A549 (cell line): ENCODE data around the gene COL24A1.

Source experiments
- GATA3 ChIP-seq: IDR thresholded peaks from 2 replicates; pipeline ENCODE4 v1.6.1; 2012; ENCODE audit warnings: borderline replicate concordance
- HEYL ChIP-seq: fragments of 250-450 bp; sonication (Bioruptor Pico); IDR thresholded peaks from 2 replicates; pipeline ENCODE4 v1.8.0; 2021; ENCODE audit warnings: mild to moderate bottlenecking, moderate library complexity
- KDM1A ChIP-seq: fragments of 200-600 bp; sonication (generic); IDR thresholded peaks from 2 replicates; pipeline ENCODE4 v1.6.1; 2016; ENCODE audit warnings: low read depth, mild to moderate bottlenecking
- MAX ChIP-seq: IDR thresholded peaks from 2 replicates; pipeline ENCODE4 v1.6.1; 2012
- MAZ ChIP-seq: fragments of 150-350 bp; IDR thresholded peaks from 2 replicates; pipeline ENCODE4 v1.6.1; 2014; ENCODE audit warnings: antibody characterized with exemption, low read depth, low read length, borderline replicate concordance
- POLR2A ChIP-seq: IDR thresholded peaks from 2 replicates; pipeline ENCODE4 v1.6.1; 2012; ENCODE audit warnings: mild to moderate bottlenecking, low read length
- POLR2AphosphoS2 ChIP-seq: conservative IDR thresholded peaks from 2 replicates; pipeline ENCODE4 v1.6.1; 2012; ENCODE audit warnings: low read length, improper control_type of control experiment, inconsistent platforms
- TF ChIP-seq, protein P1 (sequence below): fragments of >200 bp; sonication (Bioruptor Twin); formaldehyde crosslinking; IDR thresholded peaks from 3 replicates; pipeline ENCODE4 v1.5.1; 2016

GRCh38 chr1:85938829-85939228, 217.7 kb downstream of the COL24A1 start:
- TF ChIP-seq KDM1A (no peak), POLR2AphosphoS2 (no peak), MAZ (no peak), MAX (no peak), POLR2A (no peak), GATA3 (no peak), HEYL (no peak)
- TF ChIP-seq, protein P1, sequence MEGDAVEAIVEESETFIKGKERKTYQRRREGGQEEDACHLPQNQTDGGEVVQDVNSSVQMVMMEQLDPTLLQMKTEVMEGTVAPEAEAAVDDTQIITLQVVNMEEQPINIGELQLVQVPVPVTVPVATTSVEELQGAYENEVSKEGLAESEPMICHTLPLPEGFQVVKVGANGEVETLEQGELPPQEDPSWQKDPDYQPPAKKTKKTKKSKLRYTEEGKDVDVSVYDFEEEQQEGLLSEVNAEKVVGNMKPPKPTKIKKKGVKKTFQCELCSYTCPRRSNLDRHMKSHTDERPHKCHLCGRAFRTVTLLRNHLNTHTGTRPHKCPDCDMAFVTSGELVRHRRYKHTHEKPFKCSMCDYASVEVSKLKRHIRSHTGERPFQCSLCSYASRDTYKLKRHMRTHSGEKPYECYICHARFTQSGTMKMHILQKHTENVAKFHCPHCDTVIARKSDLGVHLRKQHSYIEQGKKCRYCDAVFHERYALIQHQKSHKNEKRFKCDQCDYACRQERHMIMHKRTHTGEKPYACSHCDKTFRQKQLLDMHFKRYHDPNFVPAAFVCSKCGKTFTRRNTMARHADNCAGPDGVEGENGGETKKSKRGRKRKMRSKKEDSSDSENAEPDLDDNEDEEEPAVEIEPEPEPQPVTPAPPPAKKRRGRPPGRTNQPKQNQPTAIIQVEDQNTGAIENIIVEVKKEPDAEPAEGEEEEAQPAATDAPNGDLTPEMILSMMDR = no peak
